Psoas muscle (tissue), 8 donors: ENCODE data around the gene CACNA2D4. TPM values are rescaled to one million over a fixed set of nuclear protein-coding genes. Genes with fewer than 3 reads are reported as not detected.

ENCODE experiments used
- ATAC-seq, 4 donors: fragments of 200-7000 bp; cut with Tn5 transposase; one replicate each; pipeline ENCODE4 v1.9.1; 2020; ENCODE audit warnings: moderate library complexity in 3 of 4, mild to moderate bottlenecking in 2 of 4
- DNase-seq, 2 donors: peaks; one replicate each; pipeline ENCODE4 v3.0.0-alpha.2; 2020
- H3K27ac ChIP-seq: fragments of 200-600 bp; one replicate; pipeline ENCODE4 v1.8.0; 2022
- H3K27me3 ChIP-seq, 3 donors: fragments of 200-600 bp in 1 of 3; one replicate each; pipeline versions ENCODE4 v1.6.1 to v1.8.0; 2013 to 2022; ENCODE audit warnings: low read length in 2 of 3, mild to moderate bottlenecking in 2 of 3, moderate library complexity in 1 of 3; ENCODE audit not compliant: insufficient read depth in 3 of 3
- H3K36me3 ChIP-seq, 2 donors: fragments of 200-600 bp in 1 of 2; one replicate each; pipeline versions ENCODE4 v1.6.1 to v1.8.0; 2013 to 2022; ENCODE audit warnings: low read depth in 1 of 2, mild to moderate bottlenecking in 1 of 2, moderate library complexity in 1 of 2; ENCODE audit not compliant: insufficient read depth in 1 of 2
- H3K4me1 ChIP-seq: fragments of 200-600 bp; one replicate; pipeline ENCODE4 v1.8.0; 2022
- H3K4me3 ChIP-seq: fragments of 200-600 bp; one replicate; pipeline ENCODE4 v1.8.0; 2022; ENCODE audit warnings: mild to moderate bottlenecking
- H3K9me3 ChIP-seq: fragments of 200-600 bp; one replicate; pipeline ENCODE4 v1.8.0; 2022
- WGBS, 3 donors: extraction: QIAGEN DNeasy Blood & Tissue Kit; methylation state at CpG; one replicate each; pipeline versions ENCODE4 v1.1.6 to v1.1.7; 2013; 5-methylcytosine and 5-hydroxymethylcytosine counted together
- intact Hi-C, 2 donors: fragments of 100-400 bp; cut with DNase I; formaldehyde crosslinking; loops; one replicate each; pipeline versions ENCODE4 v1.11.0 to v1.14.2; 2022
- polyA plus RNA-seq, 3 donors: library from polyadenylated mRNA; stranded (reverse); fragments of 200-250 nt; gene quantifications; one replicate each; pipeline ENCODE4 v1.2.3, GENCODE V29; 2013
- total RNA-seq, 4 donors: library from RNA; stranded (reverse); fragmentation: NEBNext Ultra II Directional in 2 of 4; extraction: Animal tissue kit (Norgen Biotek cat#: 25700) in 2 of 4; gene quantifications; one replicate each; pipeline versions ENCODE4 v1.2.1 to v1.2.4, GENCODE V29; 2021 to 2023
- TF ChIP-seq, protein P1 (sequence below): fragments of 200-600 bp; IDR thresholded peaks from one replicate; pipeline ENCODE4 v1.8.0; 2022; ENCODE audit warnings: antibody characterized with exemption
- donor health status: healthy with polysubstance abuse.
- donor health status: DM: no; HTN: no; CAD: no; lungs with moderate emphysema.
- donor health status: Bipolar disorder and iron deficiency.
- donor health status: healthy.
- donor health status: DM: yes; HTN: yes; CAD: no.
- donor health status: DM: no; HTN: no; CAD: no.
- donor health status: DM: no; HTN: no; CAD: no.
- donor health status: DM: yes; HTN: yes; CAD: no.

Gene CACNA2D4
- total and polyA plus RNA-seq, 7 donors: 0.74 to 1.8 (median 0.93) TPM

DNA sequence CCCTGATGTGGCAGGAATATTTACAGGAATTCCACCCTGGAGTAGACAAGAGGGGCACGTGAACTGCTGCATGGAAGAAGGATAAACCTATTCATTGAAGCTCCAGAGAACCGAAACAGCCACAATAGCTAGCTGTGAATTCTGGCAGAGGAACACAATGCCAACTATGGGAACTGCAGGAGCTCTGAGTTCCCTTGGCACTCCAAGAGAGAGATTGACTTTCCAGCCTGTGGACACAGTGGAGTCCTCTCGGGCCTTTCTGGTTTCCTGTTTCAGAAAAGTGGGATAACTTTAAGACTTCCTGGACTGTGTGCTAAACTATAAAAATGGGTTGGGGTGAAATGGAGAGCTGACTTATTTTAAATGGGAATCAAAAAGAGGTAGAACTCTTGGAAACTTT, 11.9 kb downstream of the CACNA2D4 start:
- 9 to 14% (median 11%) methylated on average over 3 of the region's 3 CpGs for WGBS, 3 donors
- no peak for DNase-seq
- peak overlapping the region; percentile 23 for H3K27ac ChIP-seq
- TF ChIP-seq, protein P1, sequence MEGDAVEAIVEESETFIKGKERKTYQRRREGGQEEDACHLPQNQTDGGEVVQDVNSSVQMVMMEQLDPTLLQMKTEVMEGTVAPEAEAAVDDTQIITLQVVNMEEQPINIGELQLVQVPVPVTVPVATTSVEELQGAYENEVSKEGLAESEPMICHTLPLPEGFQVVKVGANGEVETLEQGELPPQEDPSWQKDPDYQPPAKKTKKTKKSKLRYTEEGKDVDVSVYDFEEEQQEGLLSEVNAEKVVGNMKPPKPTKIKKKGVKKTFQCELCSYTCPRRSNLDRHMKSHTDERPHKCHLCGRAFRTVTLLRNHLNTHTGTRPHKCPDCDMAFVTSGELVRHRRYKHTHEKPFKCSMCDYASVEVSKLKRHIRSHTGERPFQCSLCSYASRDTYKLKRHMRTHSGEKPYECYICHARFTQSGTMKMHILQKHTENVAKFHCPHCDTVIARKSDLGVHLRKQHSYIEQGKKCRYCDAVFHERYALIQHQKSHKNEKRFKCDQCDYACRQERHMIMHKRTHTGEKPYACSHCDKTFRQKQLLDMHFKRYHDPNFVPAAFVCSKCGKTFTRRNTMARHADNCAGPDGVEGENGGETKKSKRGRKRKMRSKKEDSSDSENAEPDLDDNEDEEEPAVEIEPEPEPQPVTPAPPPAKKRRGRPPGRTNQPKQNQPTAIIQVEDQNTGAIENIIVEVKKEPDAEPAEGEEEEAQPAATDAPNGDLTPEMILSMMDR: no peak
- H3K4me3 ChIP-seq: no peak overlapping the region
- intact Hi-C loops: no loop called here
- no peaks in the 10 kb centered on the region for H3K36me3 ChIP-seq
- ATAC-seq: peak; percentile 61 to 84 (median 71)
- H3K27me3 ChIP-seq: no peaks in the 10 kb centered on the region
- peaks cover 24% of the 10 kb centered on the region for H3K9me3 ChIP-seq
- peaks cover 10% of the 10 kb centered on the region for H3K4me1 ChIP-seq

DNA sequence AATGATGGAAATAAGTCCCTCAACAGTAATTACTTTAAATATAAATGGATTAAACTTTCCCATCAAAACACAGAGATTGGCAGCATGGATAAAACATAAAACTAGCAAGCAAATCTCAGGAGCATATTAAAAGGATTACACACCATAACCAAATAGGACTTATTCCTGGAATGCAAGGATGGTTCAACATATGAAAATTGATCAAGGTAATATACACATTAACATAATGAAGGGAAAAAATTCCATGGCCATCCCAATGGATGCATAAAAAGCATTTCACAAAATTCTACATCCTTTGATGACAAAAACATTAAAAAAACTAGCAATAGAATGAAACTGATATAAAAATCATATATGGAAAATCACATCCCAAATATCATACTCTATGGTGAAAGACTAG, 13.6 kb downstream of the CACNA2D4 start:
- DNase-seq (no peak), ATAC-seq (no peak)
- Histone ChIP-seq H3K9me3 (peaks cover 24% of the 10 kb centered on the region), H3K4me1 (peaks cover 4% of the 10 kb centered on the region), H3K27me3 (no peaks in the 10 kb centered on the region), H3K27ac (no peak overlapping the region), H3K36me3 (no peaks in the 10 kb centered on the region), H3K4me3 (no peak overlapping the region)
- intact Hi-C loops: no loop called here
- TF ChIP-seq, protein P1: no peak

DNA sequence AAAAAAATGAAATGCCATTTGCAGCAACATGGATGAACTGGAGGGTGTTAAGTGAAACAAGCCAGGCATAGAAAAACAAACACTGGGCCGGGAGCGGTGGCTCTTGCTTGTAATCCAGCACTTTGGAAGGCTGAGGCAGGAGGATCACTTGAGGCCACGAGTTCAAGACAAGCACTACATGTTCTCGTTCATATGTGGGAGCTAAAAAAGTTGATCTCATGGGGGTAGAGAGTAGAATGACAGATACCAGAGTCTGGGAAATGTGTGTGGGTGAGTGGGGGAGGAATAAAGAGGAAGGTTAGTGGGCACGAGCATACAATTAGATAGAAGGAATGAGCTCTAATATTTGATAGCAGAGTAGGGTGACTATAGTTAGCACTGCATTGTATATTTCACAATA, 21.5 kb downstream of the CACNA2D4 start:
- 74 to 84% (median 75%) methylated on average over 5 of the region's 5 CpGs for WGBS, 3 donors
- intact Hi-C loops: no loop called here
- TF ChIP-seq, protein P1: no peak
- Histone ChIP-seq H3K27me3 (no peaks in the 10 kb centered on the region), H3K4me1 (no peaks in the 10 kb centered on the region), H3K9me3 (no peaks in the 10 kb centered on the region), H3K36me3 (no peaks in the 10 kb centered on the region), H3K4me3 (no peak overlapping the region), H3K27ac (no peak overlapping the region)
- no peak for ATAC-seq
- no peak for DNase-seq

DNA sequence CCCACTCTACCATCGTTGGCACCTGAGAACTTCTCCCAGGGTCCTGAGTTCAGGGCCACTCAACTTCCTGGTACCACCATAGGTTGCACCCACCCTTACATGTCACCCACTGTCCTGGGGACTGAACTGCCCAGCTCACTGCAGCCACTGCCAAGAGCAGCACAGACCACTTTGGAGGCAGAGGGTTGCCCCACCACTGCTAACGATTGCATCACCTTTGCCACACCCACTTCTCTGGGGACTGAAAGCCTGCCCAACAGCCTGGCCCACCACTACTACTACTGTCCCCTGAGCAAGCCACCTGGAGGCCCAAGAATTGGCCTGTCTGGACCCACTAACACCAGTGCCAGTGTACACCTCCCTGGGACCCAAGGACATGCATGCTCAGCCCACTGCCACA, 27.6 kb downstream of the CACNA2D4 start:
- no peak overlapping the region for H3K27ac ChIP-seq
- H3K36me3 ChIP-seq: no peaks in the 10 kb centered on the region
- TF ChIP-seq, protein P1: no peak
- DNase-seq: no peak
- H3K4me3 ChIP-seq: no peak overlapping the region
- H3K9me3 ChIP-seq: no peaks in the 10 kb centered on the region
- 80 to 97% (median 94%) methylated on average over 2 of the region's 2 CpGs for WGBS, 3 donors
- ATAC-seq: no peak
- no peaks in the 10 kb centered on the region for H3K4me1 ChIP-seq
- intact Hi-C loops: no loop called here
- H3K27me3 ChIP-seq: no peaks in the 10 kb centered on the region

DNA sequence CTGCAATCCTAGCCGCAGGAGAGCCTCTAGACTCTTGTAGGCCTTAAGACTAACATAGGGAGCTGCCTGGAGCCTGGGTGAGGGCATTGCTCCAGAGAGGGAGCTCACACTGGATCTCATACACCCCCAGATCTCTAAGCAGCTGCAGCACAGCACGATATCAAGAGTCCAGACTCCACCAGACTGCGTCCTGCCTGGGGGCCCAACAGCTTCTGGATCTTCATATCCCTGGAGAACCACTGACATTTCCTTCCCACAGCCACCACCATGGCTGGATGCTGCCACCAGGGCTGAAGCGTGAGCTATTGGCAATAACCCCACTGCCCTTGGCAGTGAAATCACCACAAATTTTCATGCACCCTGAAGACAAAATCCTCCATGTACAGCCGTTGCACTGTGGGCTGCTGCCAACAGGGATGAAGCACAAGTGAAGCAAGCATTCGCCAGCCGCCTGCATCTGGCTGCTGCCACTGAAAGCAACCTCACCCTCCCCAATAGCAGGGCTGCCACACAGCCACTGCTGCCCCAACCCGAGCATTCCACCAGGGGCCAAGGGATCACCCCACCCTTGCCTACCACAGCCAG, 28.2 kb downstream of the CACNA2D4 start:
- 44 to 53% (median 52%) methylated on average over 8 of the region's 8 CpGs for WGBS, 3 donors
- no peaks in the 10 kb centered on the region for H3K36me3 ChIP-seq
- H3K9me3 ChIP-seq: no peaks in the 10 kb centered on the region
- DNase-seq (no peak), ATAC-seq (no peak)
- no peaks in the 10 kb centered on the region for H3K4me1 ChIP-seq
- intact Hi-C loops: no loop called here
- no peak overlapping the region for H3K4me3 ChIP-seq
- H3K27me3 ChIP-seq: no peaks in the 10 kb centered on the region
- no peak overlapping the region for H3K27ac ChIP-seq
- TF ChIP-seq, protein P1: no peak
